Mesendoderm (in vitro differentiated cells): ENCODE results near the gene ADAMTS7.
"Not testable (repeated sequence)": the region's sequence is repeated elsewhere in the genome, so short reads cannot be mapped to it uniquely, and the experiment has no call there.

Source experiments
- DNase-seq: peaks from one replicate; pipeline ENCODE4 v3.0.0; 2013
- H2AK5ac ChIP-seq: 2 replicates; pipeline ENCODE4 v1.6.1; 2013; ENCODE audit warnings: low read length, inconsistent platforms
- H2BK120ac ChIP-seq: 2 replicates; pipeline ENCODE4 v1.6.1; 2013; ENCODE audit warnings: low read depth, mild to moderate bottlenecking, low read length, moderate library complexity, mixed read lengths
- H2BK15ac ChIP-seq: replicated peaks from 2 replicates; pipeline ENCODE4 v1.6.1; 2013; ENCODE audit warnings: low read depth, mild to moderate bottlenecking, moderate library complexity
- H2BK5ac ChIP-seq: 2 replicates; pipeline ENCODE4 v1.6.1; 2013; ENCODE audit warnings: low read length, inconsistent platforms
- H3K18ac ChIP-seq: 2 replicates; pipeline ENCODE4 v1.6.1; 2013; ENCODE audit warnings: mild to moderate bottlenecking, low read length, mixed read lengths
- H3K23ac ChIP-seq: one replicate; pipeline ENCODE4 v1.6.1; 2013; ENCODE audit warnings: low read length
- H3K27ac ChIP-seq: 2 replicates; pipeline ENCODE4 v1.5.1; 2013; ENCODE audit warnings: low read depth, mild to moderate bottlenecking, inconsistent platforms, low read length, moderate library complexity
- H3K27me3 ChIP-seq: 2 replicates; pipeline ENCODE4 v1.6.1; 2013; ENCODE audit warnings: low read length, control low read depth, mild to moderate bottlenecking, inconsistent platforms; ENCODE audit not compliant: insufficient read depth, poor library complexity
- H3K36me3 ChIP-seq: 2 replicates; pipeline ENCODE4 v1.6.1; 2013; ENCODE audit warnings: low read length, inconsistent platforms; ENCODE audit not compliant: control insufficient read depth, insufficient read depth
- H3K4ac ChIP-seq: one replicate; pipeline ENCODE4 v1.6.1; 2013; ENCODE audit warnings: low read depth, mild to moderate bottlenecking, low read length, moderate library complexity
- H3K4me1 ChIP-seq: 2 replicates; pipeline ENCODE4 v1.6.1; 2013; ENCODE audit warnings: low read depth, low read length, inconsistent platforms; ENCODE audit not compliant: control insufficient read depth
- H3K4me2 ChIP-seq: 2 replicates; pipeline ENCODE4 v1.6.1; 2013; ENCODE audit warnings: low read length
- H3K4me3 ChIP-seq: 2 replicates; pipeline ENCODE4 v1.5.1; 2013; ENCODE audit warnings: mild to moderate bottlenecking, low read length
- H3K56ac ChIP-seq: one replicate; pipeline ENCODE4 v1.6.1; 2013; ENCODE audit warnings: low read length
- H3K79me1 ChIP-seq: 2 replicates; pipeline ENCODE4 v1.6.1; 2013; ENCODE audit warnings: low read length, inconsistent platforms
- H3K79me2 ChIP-seq: 2 replicates; pipeline ENCODE4 v1.6.1; 2013; ENCODE audit warnings: mild to moderate bottlenecking, low read length; ENCODE audit not compliant: control insufficient read depth, insufficient read depth
- H3K9ac ChIP-seq: 2 replicates; pipeline ENCODE4 v1.6.1; 2013; ENCODE audit warnings: low read length, inconsistent platforms
- H4K5ac ChIP-seq: one replicate; pipeline ENCODE4 v1.6.1; 2013; ENCODE audit warnings: low read length
- H4K8ac ChIP-seq: one replicate; pipeline ENCODE4 v1.6.1; 2013; ENCODE audit warnings: low read depth, mild to moderate bottlenecking, control low read depth, low read length, moderate library complexity
- WGBS: extraction: QIAGEN DNeasy Blood & Tissue Kit; methylation state at CpG from one replicate; pipeline ENCODE4 v1.1.7; 2013; ENCODE audit warnings: low lambda C conversion rate, missing lambda C conversion rate; ENCODE audit not compliant: insufficient coverage; ENCODE audit errors: extremely low coverage; 5-methylcytosine and 5-hydroxymethylcytosine counted together

ADAMTS7 gene

DNA sequence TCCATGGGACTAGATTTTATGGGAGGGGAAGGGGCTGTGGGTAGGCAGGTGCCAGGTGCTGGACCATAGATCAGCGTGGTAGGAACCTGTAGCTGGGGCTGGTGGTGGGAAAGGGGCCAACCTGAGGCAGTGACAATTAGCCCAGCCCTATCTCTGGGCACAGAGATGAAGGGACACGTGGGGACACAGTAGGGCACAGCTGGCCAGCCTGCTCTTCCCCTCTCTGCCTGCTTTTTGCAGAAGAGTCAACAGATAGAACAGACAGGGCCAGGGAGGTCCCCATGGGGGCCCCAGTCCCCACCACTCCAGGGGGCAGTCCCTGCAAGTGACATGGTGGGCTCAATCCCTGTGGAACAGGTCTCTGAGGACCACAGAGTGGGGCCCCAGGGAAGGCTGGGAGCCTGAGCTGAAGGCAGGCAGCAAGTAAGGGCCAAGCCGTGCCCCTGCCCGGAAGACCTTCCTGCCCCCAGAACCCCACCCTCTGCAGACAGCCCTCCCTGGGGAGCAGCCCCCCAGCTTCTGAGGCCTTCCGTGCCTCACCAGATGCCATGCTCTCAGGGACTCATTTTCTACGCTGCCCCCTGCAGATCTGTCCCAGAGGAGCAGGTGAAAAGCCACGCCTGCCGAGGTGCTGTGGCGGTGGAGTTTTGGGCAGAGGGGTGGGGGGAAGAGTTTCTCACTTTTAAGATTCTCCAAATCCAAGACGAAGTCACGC is 52.6 kb downstream of the ADAMTS7 start:
- WGBS, result no CpG with 5 or more reads among the region's 11 CpGs
- not testable (repeated sequence) for H3K18ac ChIP-seq, H2BK120ac ChIP-seq

GRCh38 chr15:78758084-78758483 is 53.2 kb downstream of the ADAMTS7 start:
- not testable (repeated sequence) for DNase-seq, H3K9ac ChIP-seq, H3K4me1 ChIP-seq, H3K79me2 ChIP-seq, H2BK5ac ChIP-seq, H4K5ac ChIP-seq, H3K4me2 ChIP-seq, H2BK120ac ChIP-seq, H3K27ac ChIP-seq, H3K23ac ChIP-seq, H4K8ac ChIP-seq, H3K4me3 ChIP-seq, H2AK5ac ChIP-seq, H2BK15ac ChIP-seq, H3K79me1 ChIP-seq, H3K4ac ChIP-seq, H3K18ac ChIP-seq, H3K56ac ChIP-seq, H3K27me3 ChIP-seq, H3K36me3 ChIP-seq
- WGBS, result no CpG with 5 or more reads among the region's 8 CpGs

More for the DNA sequence above, 52.6 kb downstream of the ADAMTS7 start:
- H3K79me2 ChIP-seq, H3K4me2 ChIP-seq, H3K4ac ChIP-seq, H4K5ac ChIP-seq, H3K79me1 ChIP-seq, H3K9ac ChIP-seq, H3K56ac ChIP-seq, H3K36me3 ChIP-seq, H4K8ac ChIP-seq, H3K27ac ChIP-seq, H2BK5ac ChIP-seq, H3K4me1 ChIP-seq, H3K27me3 ChIP-seq, H2AK5ac ChIP-seq, H3K4me3 ChIP-seq, H2BK15ac ChIP-seq, DNase-seq, H3K23ac ChIP-seq: not testable (repeated sequence)

- no peak overlapping the region for H2BK120ac ChIP-seq
- no peaks in the 10 kb centered on the region for H3K79me2 ChIP-seq
- no peak overlapping the region for H3K23ac ChIP-seq
- H4K8ac ChIP-seq, result no peak overlapping the region
- no peak overlapping the region for H3K18ac ChIP-seq
- H3K4ac ChIP-seq, result no peak overlapping the region
- no peak overlapping the region for H3K56ac ChIP-seq
- WGBS, result no CpG with 5 or more reads among the region's 10 CpGs
- H3K27me3 ChIP-seq, result no peaks in the 10 kb centered on the region
- H2BK5ac ChIP-seq, result no peak overlapping the region
- DNase-seq, result no peak
- no peak overlapping the region for H4K5ac ChIP-seq
- no peaks in the 10 kb centered on the region for H3K36me3 ChIP-seq
- no peaks in the 10 kb centered on the region for H3K4me1 ChIP-seq
- H3K27ac ChIP-seq, result no peak overlapping the region
- H3K4me3 ChIP-seq, result no peak overlapping the region
- no peaks in the 10 kb centered on the region for H3K79me1 ChIP-seq
- no peak overlapping the region for H3K4me2 ChIP-seq
- no peak overlapping the region for H2BK15ac ChIP-seq
- H2AK5ac ChIP-seq, result no peak overlapping the region
- H3K9ac ChIP-seq, result no peak overlapping the region
Measured at GRCh38 chr15:78757636-78757905, 53.7 kb downstream of the ADAMTS7 start.

GRCh38 chr15:78756781-78757635 is 54.3 kb downstream of the ADAMTS7 start:
- no CpG with 5 or more reads among the region's 25 CpGs for WGBS
- not testable (repeated sequence) for H3K9ac ChIP-seq, H2BK5ac ChIP-seq, H3K18ac ChIP-seq, DNase-seq, H4K8ac ChIP-seq, H3K79me2 ChIP-seq, H3K56ac ChIP-seq, H3K4me1 ChIP-seq, H3K23ac ChIP-seq, H3K4me3 ChIP-seq, H3K27ac ChIP-seq, H3K79me1 ChIP-seq, H2BK120ac ChIP-seq, H3K4ac ChIP-seq, H3K36me3 ChIP-seq, H3K27me3 ChIP-seq, H4K5ac ChIP-seq, H3K4me2 ChIP-seq, H2BK15ac ChIP-seq, H2AK5ac ChIP-seq

GRCh38 chr15:78755900-78756591 is 55.2 kb downstream of the ADAMTS7 start:
- not testable (repeated sequence) for H3K4me1 ChIP-seq, H2BK120ac ChIP-seq, H3K4ac ChIP-seq, H3K18ac ChIP-seq, H3K27me3 ChIP-seq, H3K27ac ChIP-seq, H3K56ac ChIP-seq, H3K36me3 ChIP-seq, H3K79me1 ChIP-seq, H3K9ac ChIP-seq, H3K4me2 ChIP-seq, H2BK5ac ChIP-seq, H4K5ac ChIP-seq, H4K8ac ChIP-seq, H3K79me2 ChIP-seq, H2AK5ac ChIP-seq, H3K4me3 ChIP-seq, H2BK15ac ChIP-seq, H3K23ac ChIP-seq
- DNase-seq, result peak; percentile 32
- whole genome bisulfite sequencing, result no CpG with 5 or more reads among the region's 13 CpGs
